HG03460 (cell line): ENCODE data around the gene CA5A.
"Not testable (repeated sequence)": the region's sequence is repeated elsewhere in the genome, so short reads cannot be mapped to it uniquely, and the experiment has no call there.

ENCODE experiments used
- ATAC-seq: cut with Tn5 transposase; IDR thresholded peaks from one replicate; pipeline ENCODE4 v1.9.1; 2021; ENCODE audit not compliant: unreplicated experiment

Gene CA5A

GRCh38 chr16:87869879-87870417, 66.4 kb downstream of the CA5A start:
- ATAC-seq, result not testable (repeated sequence)

GRCh38 chr16:87869061-87869878, 67.1 kb downstream of the CA5A start, which contains the start of gene SLC7A5:
Gene SLC7A5 (minus strand): TSS chr16:87869507. CDS start chr16:87869422, 85 bp downstream.
- peak; percentile 62 for ATAC-seq

DNA sequence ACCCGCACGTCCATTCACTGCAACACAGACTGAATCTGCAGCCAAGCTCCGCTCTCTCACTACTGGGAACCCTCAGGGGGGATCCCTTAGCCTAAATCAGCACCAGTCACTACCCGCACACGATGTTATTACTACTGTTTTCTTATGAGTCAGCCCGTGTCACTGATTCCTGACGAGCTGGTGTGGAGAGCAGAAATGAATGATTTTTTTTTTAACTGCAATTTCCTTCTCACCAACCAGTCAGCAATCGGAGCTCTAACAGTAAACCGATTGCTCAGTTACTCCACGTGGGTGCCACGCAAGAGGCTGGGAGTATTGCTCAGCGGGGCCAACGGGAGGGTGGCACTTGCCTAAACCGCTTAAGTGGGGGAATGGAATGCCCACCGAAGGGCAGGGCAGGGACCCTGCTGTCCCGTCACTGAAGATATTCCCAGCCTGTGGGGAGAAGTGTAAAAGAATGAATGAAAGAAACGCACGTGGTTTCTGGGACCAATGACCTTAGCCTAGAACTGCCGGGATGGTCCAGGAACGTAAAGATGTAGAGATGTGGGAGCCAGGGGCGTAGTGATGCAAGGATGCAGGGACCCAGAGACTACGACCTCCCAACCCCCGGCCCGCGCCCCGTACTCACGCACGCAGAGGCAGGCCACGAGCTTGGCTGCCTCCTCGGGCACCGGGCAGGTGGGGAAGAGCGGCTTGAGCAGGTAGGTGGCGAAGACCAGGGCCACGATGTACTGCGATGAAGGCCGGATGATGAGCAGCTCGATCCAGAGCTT, 67.9 kb downstream of the CA5A start:
- ATAC-seq, result not testable (repeated sequence)

- ATAC-seq, result not testable (repeated sequence)
These were observed 70.3 kb downstream of the CA5A start for GRCh38 chr16:87865902-87866555.

DNA sequence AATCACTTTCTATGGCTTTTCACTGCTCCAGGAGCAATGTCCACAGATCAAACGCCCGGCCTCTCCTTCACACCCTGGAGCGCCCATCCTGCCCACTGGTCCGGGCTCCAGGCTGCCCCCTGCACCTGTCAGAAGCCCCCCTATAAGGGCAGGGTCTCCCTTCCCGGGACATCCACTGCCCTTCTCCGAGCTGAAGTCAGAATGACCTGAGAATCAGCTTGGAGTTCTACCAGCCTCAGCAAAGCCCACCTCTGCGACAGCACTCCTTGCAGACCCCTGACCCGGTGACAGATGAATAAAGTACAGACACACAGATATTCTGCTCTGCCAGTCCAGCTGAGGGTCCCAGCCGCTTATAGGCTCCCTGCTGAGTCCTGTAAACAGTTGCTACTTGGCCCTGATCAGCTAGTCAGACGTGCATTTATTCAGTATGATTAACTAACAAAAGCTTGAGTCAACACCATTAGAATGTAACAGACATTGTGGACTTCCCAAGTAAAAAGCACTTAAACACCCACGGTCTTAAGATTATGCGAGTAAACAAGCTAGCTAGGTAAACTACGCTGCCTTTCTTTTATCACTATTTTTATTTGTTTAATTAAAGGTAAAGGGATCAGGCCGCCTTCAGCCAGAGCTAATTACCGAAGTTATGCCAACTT, 71.9 kb downstream of the CA5A start:
- no peak for ATAC-seq

DNA sequence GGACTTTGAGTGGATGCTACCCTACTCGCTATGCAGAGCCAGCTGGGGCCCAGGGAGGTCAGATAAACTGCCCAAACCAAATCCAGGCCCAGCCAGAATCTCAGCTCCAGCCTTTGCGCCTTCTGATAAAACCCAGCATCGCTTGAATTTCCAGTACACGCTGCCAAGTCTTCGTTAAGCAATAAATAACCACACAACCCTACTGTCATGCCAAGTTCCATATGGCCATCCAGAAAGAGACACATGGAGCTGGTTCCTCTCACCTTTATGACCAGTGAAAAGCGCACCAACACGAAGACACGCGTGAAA, 73.0 kb downstream of the CA5A start:
- not testable (repeated sequence) for ATAC-seq

GRCh38 chr16:87862597-87863326, 73.6 kb downstream of the CA5A start:
- ATAC-seq, result not testable (repeated sequence)

GRCh38 chr16:87861300-87862099, 74.8 kb downstream of the CA5A start:
- ATAC-seq, result not testable (repeated sequence)

DNA sequence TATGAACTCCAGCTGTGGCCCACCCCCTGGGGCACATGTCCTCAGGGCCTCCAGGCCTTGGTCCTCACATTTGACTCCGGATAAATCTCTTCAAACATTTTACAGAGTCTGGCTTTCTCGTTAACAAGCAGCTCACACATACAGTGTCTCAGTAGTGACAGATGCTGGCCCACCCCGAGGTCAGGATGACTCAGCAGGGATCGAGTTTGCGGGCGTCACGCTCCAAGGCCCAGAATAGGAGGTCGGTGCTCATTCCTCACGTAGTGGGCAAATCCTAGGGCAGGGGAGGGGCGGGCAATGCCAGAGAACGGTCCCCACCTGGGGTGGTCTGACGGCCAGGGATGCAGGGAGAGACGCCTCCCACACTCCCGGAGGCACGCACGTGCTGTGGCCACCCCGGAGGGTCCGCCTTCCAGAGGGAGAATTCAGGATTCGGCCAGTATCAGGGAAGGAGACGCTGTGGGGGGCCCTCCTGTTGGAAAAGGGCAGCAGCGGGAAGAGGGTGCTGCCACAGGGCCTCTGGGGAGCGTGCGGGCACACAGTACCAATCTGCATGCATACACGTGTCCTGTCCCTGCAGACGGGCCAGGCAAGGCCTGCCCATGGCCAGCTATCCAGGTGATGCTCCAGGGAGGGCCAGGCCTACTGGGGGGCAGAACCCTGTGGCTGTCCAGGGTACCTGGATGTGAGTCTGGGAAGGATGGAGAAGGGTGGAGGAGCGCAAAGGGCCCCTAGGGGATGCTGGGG, 75.6 kb downstream of the CA5A start:
- no peak for ATAC-seq

GRCh38 chr16:87858151-87858993, 78.0 kb downstream of the CA5A start:
- not testable (repeated sequence) for ATAC-seq

DNA sequence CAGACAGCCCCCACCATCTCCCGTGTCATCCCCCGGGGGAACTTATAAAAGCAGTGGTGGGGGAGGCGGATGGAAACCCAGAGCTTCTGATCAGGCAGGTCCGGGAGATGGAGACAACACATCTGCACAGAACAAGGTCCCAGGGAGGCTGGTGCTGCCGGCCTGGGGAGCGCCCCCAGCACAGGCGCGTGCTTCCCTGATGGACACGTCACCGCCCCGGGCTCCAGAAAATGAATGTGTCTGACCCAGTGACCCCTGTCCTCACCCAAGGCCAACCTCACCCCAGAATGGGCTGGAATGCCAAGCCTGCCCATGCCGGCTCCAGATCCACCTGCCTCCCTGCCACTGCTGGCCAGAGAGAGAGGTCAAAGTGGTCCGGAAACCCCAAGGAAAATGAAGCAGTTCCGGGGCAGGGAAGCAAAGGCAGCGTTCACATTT, 79.5 kb downstream of the CA5A start:
- no peak for ATAC-seq

DNA sequence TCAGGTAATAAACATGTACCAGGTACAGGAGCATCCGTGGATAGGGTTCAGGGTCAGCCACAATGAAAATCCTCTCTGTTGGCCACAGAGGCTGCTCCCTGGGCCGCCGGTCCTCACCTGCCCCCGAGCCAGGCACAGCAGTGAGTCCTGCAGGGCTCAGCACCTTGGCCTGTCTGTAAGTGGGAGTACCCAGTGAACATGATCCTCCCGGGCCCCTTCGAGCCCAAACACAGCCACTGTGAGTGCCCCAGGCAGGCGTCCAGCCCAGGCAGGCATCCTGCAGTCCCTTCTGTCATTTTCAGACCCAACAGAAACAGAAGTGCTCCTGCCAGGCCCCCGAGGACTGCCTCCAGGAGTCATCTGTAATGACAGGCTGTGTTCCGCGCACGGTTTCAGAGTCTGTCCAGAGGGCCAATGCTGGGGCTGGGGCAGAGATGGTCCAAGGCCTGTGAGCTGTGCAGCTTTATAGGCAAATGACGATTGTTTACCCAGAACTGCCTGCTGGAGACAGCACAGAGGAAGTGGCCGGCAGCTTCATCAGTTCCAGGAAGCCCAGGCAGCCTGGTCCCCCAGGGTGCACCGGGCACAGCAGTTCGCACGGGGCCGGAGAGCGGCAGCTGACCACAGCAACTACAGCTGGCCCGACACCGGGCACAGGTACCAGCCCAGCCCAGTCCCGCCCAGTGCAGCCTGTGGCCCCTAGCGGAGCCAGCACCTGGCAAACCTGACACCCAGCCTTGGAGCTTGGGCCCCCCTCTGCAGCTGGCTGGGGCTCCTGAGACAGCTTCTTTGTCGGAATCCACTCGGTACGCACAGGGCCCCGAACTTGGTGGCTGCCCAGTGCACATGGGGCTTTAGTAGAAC, 80.2 kb downstream of the CA5A start:
- no peak for ATAC-seq

- ATAC-seq, result no peak
These were observed 81.2 kb downstream of the CA5A start for GRCh38 chr16:87854907-87855683.

DNA sequence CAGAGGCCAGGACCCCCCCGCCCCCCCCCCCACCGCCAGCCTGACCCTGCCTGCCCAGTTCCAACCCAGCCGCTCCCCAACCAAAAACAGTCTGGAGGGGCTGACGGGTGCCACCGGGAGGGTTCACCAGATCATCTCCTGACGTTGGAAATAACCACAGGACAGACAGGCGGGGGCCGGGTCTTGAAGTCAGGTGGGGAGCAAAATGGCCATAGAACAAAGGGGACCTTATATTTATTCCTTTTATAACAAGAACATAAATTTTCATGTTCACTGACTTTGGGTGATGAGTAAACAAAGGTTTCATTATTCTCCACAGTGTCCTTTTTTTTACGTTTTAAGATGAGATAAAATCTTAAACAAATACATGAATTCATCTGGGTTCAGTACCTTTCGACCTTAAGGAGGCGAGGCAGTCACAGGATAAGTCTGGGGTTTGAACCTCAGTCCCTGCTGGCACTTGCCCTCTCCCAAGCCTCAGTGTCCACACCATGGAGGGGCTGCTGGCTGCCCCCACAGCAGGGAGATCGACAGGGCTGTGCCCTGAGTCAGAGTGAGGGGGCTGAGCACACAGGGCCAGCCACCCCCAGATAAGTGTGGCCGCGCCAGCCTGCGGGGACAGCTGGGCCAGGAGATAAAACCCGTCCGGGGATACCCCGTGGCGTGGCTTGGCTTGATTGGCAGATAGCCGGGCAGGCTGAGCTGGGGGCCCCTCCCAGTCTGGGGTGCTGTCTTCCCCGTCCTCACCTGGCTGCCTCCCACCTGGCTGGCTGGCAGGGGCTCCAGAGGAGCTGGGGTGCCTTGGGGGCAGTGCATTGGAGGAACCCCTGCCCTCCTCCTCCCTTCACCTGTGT, 82.0 kb downstream of the CA5A start:
- no peak for ATAC-seq

GRCh38 chr16:87853411-87854052, 82.8 kb downstream of the CA5A start:
- ATAC-seq, result peak; percentile 58
